Adipocyte (in vitro differentiated cells): Measurements from ENCODE around the gene TRH.
"Not testable (repeated sequence)": the region's sequence is repeated elsewhere in the genome, so short reads cannot be mapped to it uniquely, and the experiment has no call there.

Experiments used
- DNase-seq: peaks from one replicate; pipeline ENCODE4 v3.0.0-alpha.2; 2015; ENCODE audit warnings: low read depth
- H3K27me3 ChIP-seq: replicated peaks from 2 replicates; pipeline ENCODE4 v1.7.0; 2013; ENCODE audit warnings: mild to moderate bottlenecking, low read length, moderate library complexity; ENCODE audit not compliant: control insufficient read depth, insufficient read depth
- H3K36me3 ChIP-seq: 2 replicates; pipeline ENCODE4 v1.7.0; 2013; ENCODE audit warnings: low read length, mild to moderate bottlenecking, moderate library complexity; ENCODE audit not compliant: control insufficient read depth, insufficient read depth, severe bottlenecking
- H3K4me1 ChIP-seq: 2 replicates; pipeline ENCODE4 v1.7.0; 2013; ENCODE audit warnings: mild to moderate bottlenecking, low read length, moderate library complexity; ENCODE audit not compliant: control insufficient read depth, insufficient read depth
- H3K4me3 ChIP-seq: 2 replicates; pipeline ENCODE4 v1.7.0; 2013; ENCODE audit warnings: mild to moderate bottlenecking, low read length, moderate library complexity
- H3K9ac ChIP-seq: 2 replicates; pipeline ENCODE4 v1.7.0; 2013; ENCODE audit warnings: mild to moderate bottlenecking, low read length, moderate library complexity
- H3K9me3 ChIP-seq: 2 replicates; pipeline ENCODE4 v1.7.0; 2013; ENCODE audit warnings: mild to moderate bottlenecking, low read length, moderate library complexity; ENCODE audit not compliant: control insufficient read depth

TRH gene

DNA sequence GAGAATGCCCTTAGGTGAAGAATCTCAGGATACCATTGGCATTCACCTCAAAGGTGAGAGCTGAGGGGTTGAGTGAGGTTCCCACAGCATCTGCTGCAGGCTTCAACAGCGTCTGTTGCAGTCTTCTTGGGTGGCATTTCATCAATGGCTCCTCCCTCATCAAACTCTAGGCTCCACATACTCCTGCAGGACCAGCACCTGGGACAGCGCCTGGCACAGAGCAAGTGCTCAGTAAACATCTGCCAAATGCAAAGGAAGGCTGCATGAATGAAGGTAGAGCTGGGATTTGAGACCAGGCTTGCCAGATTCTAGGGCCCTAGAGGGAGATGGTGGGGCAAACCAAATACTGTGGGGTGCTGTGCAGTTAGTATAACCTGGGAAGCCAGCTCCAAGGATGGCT lies 9.6 kb downstream of the TRH start:
- H3K4me3 ChIP-seq, result no peak overlapping the region
- no peaks in the 10 kb centered on the region for H3K36me3 ChIP-seq
- no peak overlapping the region for H3K9ac ChIP-seq
- H3K9me3 ChIP-seq, result no peaks in the 10 kb centered on the region
- H3K4me1 ChIP-seq, result no peaks in the 10 kb centered on the region
- H3K27me3 ChIP-seq, result peaks cover 26% of the 10 kb centered on the region
- DNase-seq, result no peak

DNA sequence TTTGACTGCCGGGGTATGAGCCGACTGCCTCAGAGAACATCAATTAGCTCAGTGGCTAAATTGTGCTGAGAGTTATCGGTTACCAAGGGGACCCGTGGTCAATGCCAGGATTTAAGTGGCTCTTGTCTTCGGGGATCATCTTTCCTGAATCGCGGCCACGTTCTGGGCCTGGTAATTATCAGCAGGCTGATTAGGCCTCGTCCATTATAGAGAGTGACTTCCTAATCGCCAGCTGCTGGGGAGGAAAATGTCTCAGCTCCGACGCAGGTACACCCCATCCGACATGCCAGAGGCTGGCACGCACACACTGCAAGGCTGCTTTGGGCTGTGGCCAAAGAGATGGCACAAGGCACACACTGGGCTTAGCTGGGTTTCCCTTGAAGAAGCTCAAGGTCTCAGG lies 10.6 kb downstream of the TRH start:
- Histone ChIP-seq H3K27me3 (peaks cover 18% of the 10 kb centered on the region), H3K36me3 (no peaks in the 10 kb centered on the region), H3K4me1 (no peaks in the 10 kb centered on the region), H3K9ac (no peak overlapping the region), H3K9me3 (no peaks in the 10 kb centered on the region), H3K4me3 (no peak overlapping the region)
- DNase-seq, result no peak

DNA sequence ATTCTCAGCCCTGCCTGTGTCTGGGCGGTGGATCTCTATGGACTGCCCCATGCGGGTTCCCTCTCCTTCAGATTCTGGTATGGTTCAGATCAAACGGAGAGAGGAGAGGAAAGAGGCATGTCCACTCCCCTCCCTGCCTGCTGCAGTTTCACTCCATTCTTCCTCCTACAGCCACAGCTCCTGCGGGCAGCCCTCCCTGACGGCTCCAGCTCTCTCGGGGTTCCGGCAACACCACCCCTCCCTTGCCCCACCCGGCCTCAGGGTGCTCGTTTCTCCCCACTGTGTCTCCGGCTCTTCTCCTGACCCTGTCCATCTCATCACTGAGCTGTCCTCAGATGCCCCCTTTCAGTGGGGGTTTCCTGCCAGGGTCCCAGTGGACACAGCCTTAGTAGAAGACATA lies 13.9 kb downstream of the TRH start:
- H3K9me3 ChIP-seq, result peaks cover 4% of the 10 kb centered on the region
- H3K27me3 ChIP-seq, result no peaks in the 10 kb centered on the region
- no peak overlapping the region for H3K4me3 ChIP-seq
- H3K9ac ChIP-seq, result no peak overlapping the region
- DNase-seq, result no peak
- H3K36me3 ChIP-seq, result no peaks in the 10 kb centered on the region
- H3K4me1 ChIP-seq, result peaks cover 7% of the 10 kb centered on the region

DNA sequence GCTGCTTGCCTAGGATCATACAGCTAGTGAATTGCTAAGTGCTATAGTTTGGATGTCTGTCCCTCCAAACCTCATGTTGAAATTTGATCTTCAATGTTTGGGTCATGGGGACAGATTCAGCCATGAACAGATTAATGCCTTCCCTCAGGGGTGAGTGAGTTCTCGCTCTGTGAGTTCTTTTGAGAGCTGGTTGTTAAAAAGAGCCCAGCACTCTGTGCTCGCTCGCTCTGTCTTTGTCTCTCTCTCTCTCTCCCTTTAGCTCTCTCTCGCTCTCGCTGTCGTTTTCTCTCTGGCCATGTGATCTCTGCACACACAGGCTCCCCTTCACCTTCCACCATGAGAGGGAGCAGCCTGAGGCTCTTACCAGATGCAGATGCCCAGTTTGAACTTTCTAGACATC lies 14.9 kb downstream of the TRH start:
- Histone ChIP-seq H3K4me3 (no peak overlapping the region), H3K36me3 (no peaks in the 10 kb centered on the region), H3K9ac (no peak overlapping the region), H3K9me3 (peaks cover 4% of the 10 kb centered on the region), H3K27me3 (no peaks in the 10 kb centered on the region), H3K4me1 (peaks cover 7% of the 10 kb centered on the region)
- no peak for DNase-seq

GRCh38 chr3:129992781-129993180 lies 18.3 kb downstream of the TRH start:
- H3K27me3 ChIP-seq, result peaks cover 10% of the 10 kb centered on the region
- no peaks in the 10 kb centered on the region for H3K36me3 ChIP-seq
- peak; percentile 19 for DNase-seq
- H3K9ac ChIP-seq, result no peak overlapping the region
- H3K9me3 ChIP-seq, result peaks cover 4% of the 10 kb centered on the region
- peaks cover 7% of the 10 kb centered on the region for H3K4me1 ChIP-seq
- H3K4me3 ChIP-seq, result no peak overlapping the region

- no peak overlapping the region for H3K4me3 ChIP-seq
- no peak overlapping the region for H3K9ac ChIP-seq
- H3K36me3 ChIP-seq, result no peaks in the 10 kb centered on the region
- H3K27me3 ChIP-seq, result peaks cover 10% of the 10 kb centered on the region
- peaks cover 4% of the 10 kb centered on the region for H3K9me3 ChIP-seq
- peaks cover 7% of the 10 kb centered on the region for H3K4me1 ChIP-seq
- DNase-seq, result no peak
These were observed 20.5 kb downstream of the TRH start for GRCh38 chr3:129994883-129995559.

GRCh38 chr3:129996073-129996472 lies 21.6 kb downstream of the TRH start:
- no peak overlapping the region for H3K9ac ChIP-seq
- no peak for DNase-seq
- H3K27me3 ChIP-seq, result peaks cover 10% of the 10 kb centered on the region
- no peaks in the 10 kb centered on the region for H3K36me3 ChIP-seq
- peaks cover 1% of the 10 kb centered on the region for H3K9me3 ChIP-seq
- no peak overlapping the region for H3K4me3 ChIP-seq
- peaks cover 7% of the 10 kb centered on the region for H3K4me1 ChIP-seq

DNA sequence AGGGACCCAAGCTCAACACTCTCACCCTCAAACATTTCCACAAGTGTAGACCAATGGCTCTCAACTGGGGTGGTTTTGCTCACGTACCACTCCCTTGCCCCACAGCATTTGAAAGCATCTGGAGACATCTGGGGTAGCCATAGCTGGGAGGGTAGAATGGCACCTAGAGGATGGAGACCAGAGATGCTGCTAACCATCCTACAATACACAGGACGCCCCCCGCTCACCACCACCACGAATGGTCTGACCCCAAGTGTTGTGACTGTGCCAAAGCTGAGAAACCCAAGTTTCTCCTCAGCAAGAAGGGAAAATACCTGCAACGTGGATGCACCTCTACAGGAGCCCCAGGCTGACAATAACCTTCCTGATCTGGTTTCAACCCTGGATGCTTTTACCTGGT lies 24.7 kb downstream of the TRH start:
- not testable (repeated sequence) for H3K4me1 ChIP-seq, H3K9me3 ChIP-seq, H3K9ac ChIP-seq, DNase-seq, H3K36me3 ChIP-seq, H3K4me3 ChIP-seq
- peaks cover 10% of the 10 kb centered on the region for H3K27me3 ChIP-seq

GRCh38 chr3:130002666-130003598 lies 28.4 kb downstream of the TRH start:
- H3K4me3 ChIP-seq, result peak overlapping the region; percentile 68
- not testable (repeated sequence) for H3K27me3 ChIP-seq

DNA sequence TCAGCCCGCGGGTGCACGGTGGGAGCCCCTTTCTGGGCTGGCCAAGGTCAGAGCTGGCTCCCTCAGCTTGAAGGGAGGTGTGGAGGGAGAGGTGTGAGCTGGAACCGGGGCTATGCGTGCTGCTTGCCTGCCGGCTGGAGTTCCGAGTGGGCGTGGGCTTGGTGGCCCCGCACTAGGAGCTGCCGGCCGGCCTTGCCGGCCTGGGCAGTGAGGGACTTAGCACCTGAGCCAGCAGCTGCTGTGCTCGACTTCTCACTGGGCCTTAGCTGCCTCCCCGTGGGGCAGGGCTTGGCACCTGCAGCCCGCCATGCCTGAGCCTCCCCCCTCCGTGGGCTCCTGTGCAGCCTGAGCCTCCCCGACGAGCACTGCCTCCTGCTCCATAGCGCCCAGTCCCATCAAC lies 36.0 kb downstream of the TRH start:
- H3K9ac ChIP-seq, result no peak overlapping the region
- peaks cover 4% of the 10 kb centered on the region for H3K27me3 ChIP-seq
- no peak for DNase-seq
- H3K4me3 ChIP-seq, result no peak overlapping the region
- no peaks in the 10 kb centered on the region for H3K9me3 ChIP-seq
- no peaks in the 10 kb centered on the region for H3K36me3 ChIP-seq
- no peaks in the 10 kb centered on the region for H3K4me1 ChIP-seq

More at GRCh38 chr3:130002666-130003598, 28.4 kb downstream of the TRH start:
- H3K36me3 ChIP-seq, H3K4me1 ChIP-seq, H3K9me3 ChIP-seq: not testable (repeated sequence)
- peak overlapping the region; percentile 74 for H3K9ac ChIP-seq
- DNase-seq, result peak; percentile 68

GRCh38 chr3:130012108-130012507 lies 37.6 kb downstream of the TRH start:
- H3K27me3 ChIP-seq, H3K4me3 ChIP-seq, H3K4me1 ChIP-seq, H3K9ac ChIP-seq, H3K36me3 ChIP-seq, DNase-seq, H3K9me3 ChIP-seq: not testable (repeated sequence)
